GM10266 (cell line): ENCODE results near the gene MIDN.

ENCODE experiments used
- DNase-seq: peaks from one replicate; pipeline ENCODE4 v3.0.0; 2012; ENCODE audit errors: extremely low spot score
- TF ChIP-seq, protein P1 (sequence below): IDR thresholded peaks from 2 replicates; pipeline ENCODE4 v1.5.1; 2012; ENCODE audit warnings: mild to moderate bottlenecking, low read depth; ENCODE audit not compliant: control insufficient read depth, insufficient read depth; ENCODE audit errors: missing control alignments

Gene MIDN

DNA sequence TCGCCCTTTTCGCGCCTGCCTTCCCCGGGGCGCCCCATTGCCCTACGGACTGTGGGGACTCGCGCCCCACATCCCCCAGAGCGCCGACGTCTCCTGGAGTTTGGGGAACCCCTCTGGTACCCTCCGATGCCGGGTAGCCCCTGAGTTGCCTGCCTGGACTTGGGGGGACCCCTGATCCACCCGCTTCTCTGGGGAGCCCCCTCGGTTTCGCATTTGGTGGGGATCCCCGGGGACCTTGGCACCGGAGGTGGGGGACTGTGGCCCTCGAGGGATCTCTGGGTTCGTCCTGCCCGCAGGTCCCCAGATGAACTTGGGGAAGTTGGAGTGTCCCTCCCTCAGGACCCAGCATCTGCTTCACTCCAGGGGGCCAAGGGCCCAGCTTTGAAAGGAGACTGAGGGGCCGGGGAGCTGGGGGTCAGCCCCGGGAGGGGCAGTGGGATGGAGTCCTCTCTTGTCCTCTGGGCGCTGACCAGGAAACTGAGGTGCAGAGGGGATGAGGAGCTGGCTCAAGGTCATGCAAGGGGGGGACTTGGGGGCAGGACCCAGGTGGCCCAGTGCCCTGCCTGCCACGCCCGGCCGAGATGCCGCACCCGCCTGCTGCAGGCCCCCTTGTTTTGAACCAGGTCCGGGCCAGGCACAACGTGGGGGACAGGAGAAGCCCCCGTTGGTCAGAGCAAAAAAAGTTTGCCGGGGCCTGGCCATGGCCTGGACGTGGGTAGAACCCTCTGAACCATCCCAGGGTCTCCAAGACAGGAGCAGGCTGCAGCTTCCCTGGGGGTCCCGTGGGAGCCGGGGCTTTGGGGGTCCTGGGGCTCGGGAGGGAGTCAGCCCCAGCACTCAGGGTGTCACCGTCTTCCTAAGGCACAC is 38.3 kb downstream of the MIDN start:
- DNase-seq, result no peak

DNA sequence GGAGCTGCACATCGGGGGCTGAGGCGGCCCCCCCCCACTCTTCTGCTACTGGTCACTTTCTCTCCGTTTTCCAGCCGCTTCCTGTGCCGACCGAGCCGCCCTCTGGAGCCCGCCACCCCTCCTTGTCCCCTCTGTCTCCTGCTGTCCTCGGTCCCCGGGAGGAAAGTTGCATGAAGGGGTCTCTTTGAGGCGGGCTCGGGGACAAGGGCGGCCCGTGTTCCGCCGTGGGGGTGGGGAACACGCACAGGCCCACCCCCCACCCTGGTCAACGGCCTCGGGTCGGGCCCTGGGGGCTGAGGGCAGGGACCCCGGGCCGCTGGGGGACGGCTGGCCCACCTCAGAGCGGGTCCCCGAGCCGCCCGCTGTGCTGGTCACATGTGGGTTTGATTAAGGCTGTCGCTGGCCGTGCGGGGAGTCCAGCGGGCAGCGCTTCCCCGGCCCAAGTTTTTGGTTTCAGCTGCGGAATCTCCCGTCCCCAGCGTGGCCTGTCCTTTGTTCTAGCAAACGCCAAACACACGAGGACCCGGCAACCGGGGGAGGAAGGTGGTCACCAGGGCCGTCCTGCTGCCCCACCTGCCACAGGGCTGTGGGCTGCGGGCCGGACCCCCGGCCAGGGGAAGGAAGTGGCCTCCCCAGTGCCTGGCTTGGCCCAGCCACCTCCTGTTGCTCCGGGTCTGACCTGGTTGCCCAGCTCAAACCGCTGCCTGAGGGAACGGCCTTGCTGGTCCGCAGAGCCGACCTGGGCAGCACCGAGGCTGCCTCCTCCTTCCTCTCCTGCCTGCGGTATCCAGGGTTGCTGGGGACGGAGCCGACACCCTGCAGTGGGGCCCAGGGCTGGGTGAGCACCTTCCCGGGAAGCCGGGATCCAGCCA is 39.2 kb downstream of the MIDN start:
- TF ChIP-seq, protein P1, sequence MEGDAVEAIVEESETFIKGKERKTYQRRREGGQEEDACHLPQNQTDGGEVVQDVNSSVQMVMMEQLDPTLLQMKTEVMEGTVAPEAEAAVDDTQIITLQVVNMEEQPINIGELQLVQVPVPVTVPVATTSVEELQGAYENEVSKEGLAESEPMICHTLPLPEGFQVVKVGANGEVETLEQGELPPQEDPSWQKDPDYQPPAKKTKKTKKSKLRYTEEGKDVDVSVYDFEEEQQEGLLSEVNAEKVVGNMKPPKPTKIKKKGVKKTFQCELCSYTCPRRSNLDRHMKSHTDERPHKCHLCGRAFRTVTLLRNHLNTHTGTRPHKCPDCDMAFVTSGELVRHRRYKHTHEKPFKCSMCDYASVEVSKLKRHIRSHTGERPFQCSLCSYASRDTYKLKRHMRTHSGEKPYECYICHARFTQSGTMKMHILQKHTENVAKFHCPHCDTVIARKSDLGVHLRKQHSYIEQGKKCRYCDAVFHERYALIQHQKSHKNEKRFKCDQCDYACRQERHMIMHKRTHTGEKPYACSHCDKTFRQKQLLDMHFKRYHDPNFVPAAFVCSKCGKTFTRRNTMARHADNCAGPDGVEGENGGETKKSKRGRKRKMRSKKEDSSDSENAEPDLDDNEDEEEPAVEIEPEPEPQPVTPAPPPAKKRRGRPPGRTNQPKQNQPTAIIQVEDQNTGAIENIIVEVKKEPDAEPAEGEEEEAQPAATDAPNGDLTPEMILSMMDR, result no peak

More for the DNA sequence above, 38.3 kb downstream of the MIDN start:
- TF ChIP-seq, protein P1, result no peak

DNA sequence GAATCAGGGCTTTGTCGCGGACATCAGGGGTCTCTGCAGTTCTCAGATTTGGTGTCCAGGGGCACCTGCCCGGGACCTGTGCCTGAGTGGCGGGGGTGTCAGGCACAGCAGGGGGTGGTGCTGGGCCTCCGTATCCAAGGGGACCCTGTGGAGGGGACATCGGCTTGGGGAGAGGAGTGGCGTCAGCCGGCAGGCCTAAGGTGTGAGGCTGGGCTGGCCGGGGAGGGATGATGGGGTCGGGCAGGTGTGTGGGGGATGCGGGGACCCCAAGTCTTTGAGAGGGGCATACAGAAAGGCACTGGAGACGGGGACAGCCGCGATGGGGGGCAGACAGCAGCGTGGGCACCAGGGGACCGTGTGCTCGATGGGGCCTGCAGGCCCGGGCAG is 39.8 kb downstream of the MIDN start:
- TF ChIP-seq, protein P1, result no peak
- DNase-seq, result no peak

More for the DNA sequence above, 39.2 kb downstream of the MIDN start:
- DNase-seq, result peak; percentile 53

DNA sequence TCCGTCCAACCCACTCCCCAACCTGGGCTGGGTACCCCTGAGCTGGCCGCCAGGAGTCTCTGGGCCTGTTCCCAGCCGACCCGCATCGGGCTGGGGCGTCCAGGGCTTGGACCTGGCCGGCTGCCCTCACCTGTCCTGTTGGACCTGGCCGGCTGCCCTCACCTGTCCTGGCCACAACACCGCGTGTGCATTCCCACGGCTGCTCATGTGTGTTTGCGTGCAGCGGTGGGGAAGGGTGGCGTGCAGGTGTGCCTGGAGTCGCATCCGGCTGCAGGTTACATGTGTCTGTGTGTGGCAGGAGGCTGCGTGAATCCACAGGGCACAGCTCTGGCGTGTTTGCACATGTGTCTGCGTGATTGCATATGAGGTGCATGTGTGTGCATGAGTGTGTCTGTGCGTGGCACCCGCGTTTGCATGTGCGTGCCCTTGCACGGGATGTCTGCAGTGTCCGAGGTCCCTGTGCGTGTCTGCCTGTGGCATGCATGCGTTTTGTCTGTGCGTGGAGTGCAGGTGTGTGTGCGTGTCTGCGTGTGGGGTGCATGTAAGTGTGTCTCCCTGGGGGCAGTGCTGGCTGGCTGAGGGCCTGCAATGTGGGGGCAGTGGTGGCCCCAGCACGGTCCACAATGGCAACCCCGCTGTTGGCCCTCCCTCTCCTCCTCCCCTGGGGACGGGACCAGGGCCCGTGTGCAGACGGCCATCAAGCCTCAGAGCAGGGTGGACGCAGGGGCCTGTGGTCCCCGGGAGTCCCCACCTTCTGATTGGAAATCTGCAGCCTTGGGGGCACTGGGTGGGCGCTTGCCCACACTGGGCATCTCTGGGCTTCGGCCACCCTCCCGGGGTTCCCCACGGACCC is 40.7 kb downstream of the MIDN start:
- TF ChIP-seq, protein P1, result no peak
- DNase-seq, result no peak

DNA sequence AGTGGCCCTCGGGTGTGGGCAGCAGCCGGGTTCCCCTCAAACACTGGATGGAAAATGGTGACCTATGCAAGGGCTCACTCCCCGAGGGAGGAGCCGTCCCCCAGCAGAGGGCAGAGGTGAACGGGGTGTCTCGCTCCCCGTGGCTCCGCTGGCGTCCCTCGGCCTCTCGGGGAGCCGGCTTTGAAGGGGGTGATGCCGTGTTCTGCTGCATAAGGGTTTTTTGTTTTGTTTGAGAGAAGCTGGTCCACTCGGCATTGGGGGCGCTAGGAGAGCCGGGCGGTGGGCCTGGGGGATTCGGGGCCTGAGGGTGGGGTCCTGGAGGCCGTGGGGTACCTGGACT is 41.3 kb downstream of the MIDN start:
- TF ChIP-seq, protein P1, result no peak
- no peak for DNase-seq

DNA sequence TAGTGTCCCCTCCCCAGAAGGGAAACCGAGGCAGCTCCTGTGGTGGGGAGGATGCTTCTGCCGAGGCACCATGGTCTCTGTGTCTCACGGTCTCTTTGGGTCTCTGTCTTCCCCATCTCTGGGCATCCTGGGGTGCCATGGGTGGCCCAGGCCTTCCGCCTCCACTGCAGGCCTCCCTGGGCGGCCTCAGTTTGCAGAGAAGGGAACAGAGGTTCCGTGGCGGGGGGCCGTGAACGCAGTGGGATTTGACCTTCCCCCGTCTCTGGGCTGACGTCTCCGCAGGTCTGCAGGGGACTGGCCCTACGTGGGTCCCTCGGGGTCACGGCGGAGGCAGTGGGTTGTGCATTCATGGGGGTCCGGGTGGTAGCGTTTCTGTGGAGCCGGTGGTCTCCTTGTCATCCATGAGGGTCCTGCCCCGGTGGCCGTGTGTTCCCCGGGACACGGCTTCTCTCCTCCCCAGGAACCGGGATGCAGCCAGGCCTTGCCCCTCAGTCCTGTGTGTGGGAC is 41.9 kb downstream of the MIDN start:
- DNase-seq, result no peak
- TF ChIP-seq, protein P1, result no peak
